Measurements from ENCODE around the gene WNT3.

DNA sequence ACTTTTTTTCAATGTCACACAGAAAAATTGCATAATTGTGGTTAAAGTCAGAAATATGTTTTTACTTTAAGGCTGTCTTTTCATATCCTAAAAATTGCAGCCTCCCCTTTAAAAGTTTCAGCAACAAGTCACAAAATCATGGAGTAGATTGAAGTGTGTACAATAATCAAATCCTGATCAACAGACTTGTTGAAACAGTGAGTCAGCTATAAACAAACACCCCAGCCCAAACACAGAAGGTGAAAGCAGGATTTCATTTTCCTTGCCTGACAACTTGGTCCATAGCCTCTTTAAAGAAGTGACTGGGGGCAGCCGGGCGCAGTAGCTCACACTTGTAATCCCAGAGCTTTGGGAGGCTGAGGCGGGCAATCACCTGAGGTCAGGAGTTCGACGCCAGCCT lies 59.9 kb downstream of the WNT3 start:
- TF ChIP-seq, protein P1, sequence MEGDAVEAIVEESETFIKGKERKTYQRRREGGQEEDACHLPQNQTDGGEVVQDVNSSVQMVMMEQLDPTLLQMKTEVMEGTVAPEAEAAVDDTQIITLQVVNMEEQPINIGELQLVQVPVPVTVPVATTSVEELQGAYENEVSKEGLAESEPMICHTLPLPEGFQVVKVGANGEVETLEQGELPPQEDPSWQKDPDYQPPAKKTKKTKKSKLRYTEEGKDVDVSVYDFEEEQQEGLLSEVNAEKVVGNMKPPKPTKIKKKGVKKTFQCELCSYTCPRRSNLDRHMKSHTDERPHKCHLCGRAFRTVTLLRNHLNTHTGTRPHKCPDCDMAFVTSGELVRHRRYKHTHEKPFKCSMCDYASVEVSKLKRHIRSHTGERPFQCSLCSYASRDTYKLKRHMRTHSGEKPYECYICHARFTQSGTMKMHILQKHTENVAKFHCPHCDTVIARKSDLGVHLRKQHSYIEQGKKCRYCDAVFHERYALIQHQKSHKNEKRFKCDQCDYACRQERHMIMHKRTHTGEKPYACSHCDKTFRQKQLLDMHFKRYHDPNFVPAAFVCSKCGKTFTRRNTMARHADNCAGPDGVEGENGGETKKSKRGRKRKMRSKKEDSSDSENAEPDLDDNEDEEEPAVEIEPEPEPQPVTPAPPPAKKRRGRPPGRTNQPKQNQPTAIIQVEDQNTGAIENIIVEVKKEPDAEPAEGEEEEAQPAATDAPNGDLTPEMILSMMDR (IDR thresholded peaks at IDR 0.05), result no peak
- no peak for TF ChIP-seq EP300 (IDR thresholded peaks at IDR 0.05)
